ENCODE results near the gene FOXG1. TPM values are rescaled to one million over a fixed set of nuclear protein-coding genes. Genes with fewer than 3 reads are reported as not detected.

The FOXG1 gene
- total and polyA plus RNA-seq, 2 donors (not counting 3 experiments of a cell fraction or from before 2014, with no cell fraction given), result not detected

GRCh38 chr14:28719130-28719529 lies 47.5 kb upstream of the FOXG1 start:
- Histone ChIP-seq H3K4me3 (replicated peaks in 1 of 3; ENCODE audit: insufficient read depth in 1 of 3, low read depth in 1 of 3, low read length in 3 of 3) (no peak overlapping the region), H3K9me1 (replicated peaks; ENCODE audit: control insufficient read depth, extremely low read depth, insufficient read depth, low read length) (no peaks in the 10 kb centered on the region), H2AFZ (ENCODE audit: low read depth, low read length) (no peak overlapping the region), H3K9me3 (replicated peaks; ENCODE audit: control insufficient read depth, insufficient read depth, low read length) (no peaks in the 10 kb centered on the region), H3K79me2 (ENCODE audit: control insufficient read depth, insufficient read depth, low read length) (no peaks in the 10 kb centered on the region), H4K20me1 (replicated peaks; ENCODE audit: control insufficient read depth, extremely low read depth, insufficient read depth, low read length) (no peaks in the 10 kb centered on the region), H3K4me1 (ENCODE audit: control insufficient read depth, extremely low read depth, insufficient read depth, low read length) (no peaks in the 10 kb centered on the region), H3K27me3 (ENCODE audit: control insufficient read depth in 2 of 2, insufficient read depth in 2 of 2, low read length in 2 of 2) (no peaks in the 10 kb centered on the region), H3K9ac (replicated peaks; ENCODE audit: extremely low read depth, insufficient read depth, low read length) (no peak overlapping the region), H3K4me2 (ENCODE audit: insufficient read depth, low read length) (no peak overlapping the region), H3K27ac (ENCODE audit: insufficient read depth, low read depth, low read length) (no peak overlapping the region), H3K36me3 (ENCODE audit: control insufficient read depth in 2 of 2, extremely low read depth in 1 of 2, insufficient read depth in 2 of 2, low read length in 2 of 2) (no peaks in the 10 kb centered on the region)
- intact Hi-C loops (cut with micrococcal nuclease), result no loop called here
- POLR2A ChIA-PET, result no interaction called here
- TF ChIP-seq JUN (IDR thresholded peaks at IDR 0.05; ENCODE audit: borderline replicate concordance, insufficient read depth, insufficient read length, low read depth), result no peak
- no peak for TF ChIP-seq CTCF (IDR thresholded peaks at IDR 0.05; ENCODE audit: extremely low read depth in 1 of 2, insufficient read depth in 1 of 2, low read depth in 1 of 2, low read length in 2 of 2)
- TF ChIP-seq MYC (IDR thresholded peaks at IDR 0.05; ENCODE audit: low read depth, low read length), result no peak
- TF ChIP-seq GATA2 (IDR thresholded peaks at IDR 0.05; ENCODE audit: insufficient read depth, insufficient read length, low read depth, low read length), result no peak
- no peak for TF ChIP-seq POLR2A (IDR thresholded peaks at IDR 0.05; ENCODE audit: low read depth, low read length)
- TF ChIP-seq POLR2AphosphoS5 (IDR thresholded peaks at IDR 0.05; ENCODE audit: insufficient read depth, low read depth, low read length), result no peak
- TF ChIP-seq FOS (IDR thresholded peaks at IDR 0.05; ENCODE audit: borderline replicate concordance, insufficient read depth, low read length), result no peak
- BruUV-seq (replicated peaks), result no TSS peak
- FAIRE-seq (no peak), DNase-seq (ENCODE audit: low read depth, low spot score) (no peak)
- dilution Hi-C loops (cut with MboI; ENCODE audit: extremely low pct_ligation_motif_present, low sequenced_read_pairs), result no loop called here
- CTCF ChIA-PET, result no interaction called here

All from endothelial cell of umbilical vein (primary cell).